Measurements from ENCODE around the gene ANKS3. TPM values are rescaled to one million over a fixed set of nuclear protein-coding genes. Genes with fewer than 3 reads are reported as not detected.

Gene ANKS3
- total and polyA plus RNA-seq, 4 donors = 12.6 to 26.3 (median 24.4) TPM

GRCh38 chr16:4682616-4683254 lies 51.3 kb downstream of the ANKS3 start:
- Histone ChIP-seq H3K4me1 (ENCODE audit: control insufficient read depth in 5 of 5, insufficient read depth in 5 of 5, low read length in 5 of 5) (peaks cover 0 to 10% (median 5%) of the 10 kb centered on the region in 5 donors), H3K9ac (ENCODE audit: insufficient read depth in 1 of 2, low read length in 2 of 2) (no peak overlapping the region), H3K9me3 (ENCODE audit: control insufficient read depth in 4 of 4, insufficient read depth in 3 of 4, low read length in 3 of 4) (no peaks in the 10 kb centered on the region), H3K27me3 (ENCODE audit: control insufficient read depth in 3 of 3, insufficient read depth in 3 of 3, low read length in 2 of 3) (no peaks in the 10 kb centered on the region), H3K27ac (ENCODE audit: low read depth in 1 of 2, low read length in 1 of 2) (no peak overlapping the region), H3K36me3 (ENCODE audit: control insufficient read depth in 4 of 4, insufficient read depth in 4 of 4, low read length in 4 of 4) (peaks cover 0 to 63% (median 11%) of the 10 kb centered on the region in 4 donors), H3K4me3 (no peak overlapping the region)
- DNase-seq (peak; percentile 31 to 71 (median 52)), ATAC-seq (ENCODE audit: insufficient read depth, low FRiP score) (no peak)
- WGBS, 2 donors = 68 to 74% methylated on average over 33 to 36 of the region's 36 CpGs
- TF ChIP-seq, protein P1, sequence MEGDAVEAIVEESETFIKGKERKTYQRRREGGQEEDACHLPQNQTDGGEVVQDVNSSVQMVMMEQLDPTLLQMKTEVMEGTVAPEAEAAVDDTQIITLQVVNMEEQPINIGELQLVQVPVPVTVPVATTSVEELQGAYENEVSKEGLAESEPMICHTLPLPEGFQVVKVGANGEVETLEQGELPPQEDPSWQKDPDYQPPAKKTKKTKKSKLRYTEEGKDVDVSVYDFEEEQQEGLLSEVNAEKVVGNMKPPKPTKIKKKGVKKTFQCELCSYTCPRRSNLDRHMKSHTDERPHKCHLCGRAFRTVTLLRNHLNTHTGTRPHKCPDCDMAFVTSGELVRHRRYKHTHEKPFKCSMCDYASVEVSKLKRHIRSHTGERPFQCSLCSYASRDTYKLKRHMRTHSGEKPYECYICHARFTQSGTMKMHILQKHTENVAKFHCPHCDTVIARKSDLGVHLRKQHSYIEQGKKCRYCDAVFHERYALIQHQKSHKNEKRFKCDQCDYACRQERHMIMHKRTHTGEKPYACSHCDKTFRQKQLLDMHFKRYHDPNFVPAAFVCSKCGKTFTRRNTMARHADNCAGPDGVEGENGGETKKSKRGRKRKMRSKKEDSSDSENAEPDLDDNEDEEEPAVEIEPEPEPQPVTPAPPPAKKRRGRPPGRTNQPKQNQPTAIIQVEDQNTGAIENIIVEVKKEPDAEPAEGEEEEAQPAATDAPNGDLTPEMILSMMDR (IDR thresholded peaks at IDR 0.05; ENCODE audit: control extremely low read depth, extremely low read depth) = no peak

GRCh38 chr16:4682084-4682591 lies 51.9 kb downstream of the ANKS3 start:
- Histone ChIP-seq H3K4me3 (no peak overlapping the region), H3K4me1 (ENCODE audit: control insufficient read depth in 5 of 5, insufficient read depth in 5 of 5, low read length in 5 of 5) (peaks cover 0 to 10% (median 5%) of the 10 kb centered on the region in 5 donors), H3K9me3 (ENCODE audit: control insufficient read depth in 4 of 4, insufficient read depth in 3 of 4, low read length in 3 of 4) (no peaks in the 10 kb centered on the region), H3K9ac (ENCODE audit: insufficient read depth in 1 of 2, low read length in 2 of 2) (no peak overlapping the region), H3K36me3 (ENCODE audit: control insufficient read depth in 4 of 4, insufficient read depth in 4 of 4, low read length in 4 of 4) (peaks cover 0 to 62% (median 11%) of the 10 kb centered on the region in 4 donors), H3K27ac (ENCODE audit: low read depth in 1 of 2, low read length in 1 of 2) (no peak overlapping the region), H3K27me3 (ENCODE audit: control insufficient read depth in 3 of 3, insufficient read depth in 3 of 3, low read length in 2 of 3) (no peaks in the 10 kb centered on the region)
- ATAC-seq (ENCODE audit: insufficient read depth, low FRiP score) (no peak), DNase-seq (no peak)
- 79 to 81% methylated on average over 26 of the region's 26 CpGs for WGBS, 2 donors
- TF ChIP-seq, protein P1 (IDR thresholded peaks at IDR 0.05; ENCODE audit: control extremely low read depth, extremely low read depth) = no peak

GRCh38 chr16:4681471-4682083 lies 52.5 kb downstream of the ANKS3 start:
- TF ChIP-seq, protein P1 (IDR thresholded peaks at IDR 0.05; ENCODE audit: control extremely low read depth, extremely low read depth) = no peak
- Histone ChIP-seq H3K4me3 (no peak overlapping the region), H3K4me1 (ENCODE audit: control insufficient read depth in 5 of 5, insufficient read depth in 5 of 5, low read length in 5 of 5) (peaks cover 0 to 10% (median 5%) of the 10 kb centered on the region in 5 donors), H3K27me3 (ENCODE audit: control insufficient read depth in 3 of 3, insufficient read depth in 3 of 3, low read length in 2 of 3) (no peaks in the 10 kb centered on the region), H3K27ac (ENCODE audit: low read depth in 1 of 2, low read length in 1 of 2) (peak overlapping the region in 1 of 2 donors; percentile 95), H3K9me3 (ENCODE audit: control insufficient read depth in 4 of 4, insufficient read depth in 3 of 4, low read length in 3 of 4) (no peaks in the 10 kb centered on the region), H3K9ac (ENCODE audit: insufficient read depth in 1 of 2, low read length in 2 of 2) (no peak overlapping the region), H3K36me3 (ENCODE audit: control insufficient read depth in 4 of 4, insufficient read depth in 4 of 4, low read length in 4 of 4) (peaks cover 0 to 57% (median 11%) of the 10 kb centered on the region in 4 donors)
- ATAC-seq (ENCODE audit: insufficient read depth, low FRiP score) (no peak), DNase-seq (no peak)
- WGBS, 2 donors = 90 to 91% methylated on average over 38 to 39 of the region's 39 CpGs

Measured in lung (tissue), 12 donors.